ENCODE measurements around the gene ZXDC.

- TF ChIP-seq CTCF (IDR thresholded peaks at IDR 0.05), result no peak
- no peak for TF ChIP-seq POLR2A (IDR thresholded peaks at IDR 0.05)
Measured at GRCh38 chr3:126396536-126396935, 79.2 kb downstream of the ZXDC start.

All from lower leg skin (tissue), 3 donors.